Tibial nerve (tissue), 4 donors: Measurements from ENCODE around the gene PPP1R15B.

ENCODE experiments used
- CTCF ChIP-seq, 5 experiments: fragments of 200-600 bp in 3 of 5; fragments of 450-650 bp in 2 of 5; sonication (generic) in 3 of 5; IDR thresholded peaks; one replicate each; pipeline ENCODE4 v1.5.1; 2016 to 2019; ENCODE audit warnings: antibody characterized with exemption in 5 of 5, mild to moderate bottlenecking in 3 of 5, moderate library complexity in 2 of 5
- EP300 ChIP-seq, 2 donors: sonication (generic); formaldehyde crosslinking; IDR thresholded peaks; one replicate each; pipeline ENCODE4 v1.6.1; 2017; ENCODE audit warnings: antibody characterized with exemption in 2 of 2, mild to moderate bottlenecking in 1 of 2
- POLR2A ChIP-seq, 2 donors: fragments of 450-650 bp; IDR thresholded peaks; one replicate each; pipeline ENCODE4 v1.6.1; 2017; ENCODE audit warnings: antibody characterized with exemption in 2 of 2, mild to moderate bottlenecking in 2 of 2, moderate library complexity in 2 of 2

- TF ChIP-seq CTCF (IDR thresholded peaks at IDR 0.05) = no peak
- no peak for TF ChIP-seq POLR2A (IDR thresholded peaks at IDR 0.05)
- no peak for TF ChIP-seq EP300 (IDR thresholded peaks at IDR 0.05)
Observed at GRCh38 chr1:204377800-204378668, 33.6 kb downstream of the PPP1R15B start.
